Measurements from ENCODE around the gene RET. TPM values are rescaled to one million over a fixed set of nuclear protein-coding genes. Genes with fewer than 3 reads are reported as not detected.

The RET gene
- total RNA-seq, 1 experiment from 2014 or later = 21.4 TPM

DNA sequence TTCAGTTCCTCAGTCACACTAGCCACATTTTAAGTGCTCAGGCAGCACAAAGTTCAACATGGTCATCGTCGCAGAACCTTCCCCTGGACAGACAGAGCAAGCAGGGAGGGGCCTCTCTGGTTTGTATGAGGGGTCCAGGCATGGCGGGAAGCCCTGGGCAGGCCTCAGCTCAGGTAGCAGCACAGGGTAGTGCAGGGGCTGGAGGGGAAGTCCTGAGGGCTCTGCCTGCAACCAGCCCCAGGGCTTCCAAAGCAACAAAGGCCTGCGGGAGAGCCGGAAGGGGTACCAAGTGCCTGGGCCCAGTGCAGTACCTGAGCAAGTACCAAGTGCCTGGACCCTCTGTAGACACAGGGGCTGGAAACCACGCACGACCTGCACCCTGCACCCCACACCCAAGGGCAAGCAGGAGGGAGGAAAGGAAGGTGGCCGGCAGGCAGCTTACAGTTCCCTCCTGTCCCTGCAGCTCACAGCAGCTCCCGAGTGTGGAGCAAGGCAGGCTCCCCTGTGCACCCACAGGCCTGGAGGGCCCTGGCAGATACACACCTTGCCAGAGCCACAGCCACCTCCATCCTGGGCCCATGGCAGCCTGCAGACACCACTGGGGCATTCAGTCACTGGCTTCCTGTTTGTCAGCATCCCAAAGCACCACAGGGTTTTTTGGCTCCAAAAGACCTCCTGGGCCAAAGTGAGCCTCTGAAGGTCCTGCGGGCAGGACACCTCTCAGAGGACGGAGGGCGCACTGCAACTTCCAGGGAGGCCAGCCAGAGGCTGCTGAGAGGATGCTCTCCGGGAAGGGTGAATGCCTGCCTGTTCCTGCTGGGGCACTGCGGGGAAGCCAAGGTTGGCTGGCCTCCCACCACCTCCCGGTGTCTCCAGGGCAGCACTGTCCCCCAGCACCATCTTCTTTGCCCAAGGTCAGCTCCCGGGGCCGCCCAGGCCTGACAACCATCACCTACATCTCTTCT lies 6.5 kb upstream of the RET start:
- CTCF ChIA-PET = interaction anchor here (0.8 to 2.2 kb wide), 6 partner anchors 8 to 203 kb away, joined by 3 to 9 read pairs (median 4); no protein-coding TSS in a partner anchor
- Mint-ChIP-seq H3K36me3 (no peaks in the 10 kb centered on the region), H3K4me1 (peaks cover 7% of the 10 kb centered on the region; the same call in 1 of the 2 replicates), H3K4me3 (no peak overlapping the region), H3K9me3 (no peaks in the 10 kb centered on the region), H3K27me3 (ENCODE audit: low read depth) (peaks cover 7% of the 10 kb centered on the region), H3K27ac (no peak overlapping the region)
- DNase-seq (ENCODE audit: low spot score) (no peak), ATAC-seq (peak; percentile 41)
- POLR2A ChIA-PET = interaction anchor here (0.8 kb wide), 1 partner anchor 275 kb away, joined by 4 read pairs; no protein-coding TSS in a partner anchor
- TF ChIP-seq ZNF423 (CRISPR knock-in tag; IDR thresholded peaks at IDR 0.05) (peak; percentile 54), NFATC4 (CRISPR knock-in tag; IDR thresholded peaks at IDR 0.05) (no peak)

DNA sequence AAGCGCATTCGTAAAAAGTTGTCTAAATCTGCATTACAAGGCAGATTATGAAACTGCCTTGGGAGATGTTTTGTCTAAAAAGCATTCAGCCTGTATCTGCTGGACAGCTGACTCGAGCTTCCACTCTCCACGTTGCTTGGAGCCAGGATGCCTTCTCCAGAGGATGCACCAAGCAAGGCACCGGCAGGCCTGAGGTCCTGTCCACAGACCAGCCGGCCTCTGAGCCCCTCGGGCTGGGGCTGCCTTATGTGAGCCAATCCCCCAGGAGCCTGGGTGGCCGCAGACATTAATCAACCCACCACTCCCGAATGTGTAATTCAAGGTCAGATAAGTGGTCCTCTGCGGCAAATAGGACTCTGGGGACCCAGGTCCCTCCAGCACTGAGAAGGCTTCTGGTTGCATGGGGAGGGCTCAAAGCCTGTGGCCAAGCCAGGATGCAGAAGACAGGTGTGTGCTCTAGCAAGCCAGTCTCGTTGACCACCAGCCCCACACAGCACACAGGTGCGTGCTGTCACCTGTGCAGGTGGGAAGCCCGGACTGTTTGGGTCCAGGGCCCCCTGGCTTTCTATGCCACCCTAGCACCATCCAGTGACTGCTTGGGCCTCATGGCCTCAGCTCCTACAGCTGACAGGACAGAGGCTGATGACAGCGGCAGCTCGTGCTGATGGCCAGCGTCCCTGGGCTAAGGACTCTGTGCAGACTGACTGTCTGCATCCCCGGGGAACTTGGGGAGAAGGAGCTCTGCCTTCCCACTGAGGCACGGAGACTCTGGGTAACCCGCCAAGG lies 4.8 kb upstream of the RET start:
- H3K4me3 Mint-ChIP-seq = no peak overlapping the region
- peaks cover 17% of the 10 kb centered on the region for H3K27me3 Mint-ChIP-seq (ENCODE audit: low read depth)
- H3K27ac Mint-ChIP-seq = no peak overlapping the region
- DNase-seq (ENCODE audit: low spot score) (no peak), ATAC-seq (no peak)
- ChIA-PET POLR2A (no interaction called here), CTCF (interaction anchor here (0.6 kb wide), 1 partner anchor 20 kb away, joined by 4 read pairs; no protein-coding TSS in a partner anchor)
- H3K4me1 Mint-ChIP-seq = peaks cover 11% of the 10 kb centered on the region
- no peaks in the 10 kb centered on the region for H3K9me3 Mint-ChIP-seq
- H3K36me3 Mint-ChIP-seq = no peaks in the 10 kb centered on the region
- TF ChIP-seq ZNF317 (CRISPR knock-in tag; IDR thresholded peaks at IDR 0.05; ENCODE audit: borderline replicate concordance, low read depth) = no peak
- no peak for TF ChIP-seq KAT7 (CRISPR knock-in tag; IDR thresholded peaks at IDR 0.05; ENCODE audit: borderline replicate concordance)
- no peak for TF ChIP-seq ATF6 (CRISPR knock-in tag; IDR thresholded peaks at IDR 0.05)
- TF ChIP-seq IRF1 (CRISPR knock-in tag; IDR thresholded peaks at IDR 0.05) = no peak
- TF ChIP-seq CBFB (CRISPR knock-in tag; IDR thresholded peaks at IDR 0.05; ENCODE audit: low read depth) = no peak
- no peak for TF ChIP-seq ZNF121 (CRISPR knock-in tag; IDR thresholded peaks at IDR 0.05)
- TF ChIP-seq ZMAT4 (CRISPR knock-in tag; IDR thresholded peaks at IDR 0.05) = no peak
- TF ChIP-seq ZNF281 (CRISPR knock-in tag; IDR thresholded peaks at IDR 0.05) = no peak
- TF ChIP-seq ATF2 (CRISPR knock-in tag; IDR thresholded peaks at IDR 0.05; ENCODE audit: borderline replicate concordance, low read depth) = no peak
- TF ChIP-seq, protein P1, sequence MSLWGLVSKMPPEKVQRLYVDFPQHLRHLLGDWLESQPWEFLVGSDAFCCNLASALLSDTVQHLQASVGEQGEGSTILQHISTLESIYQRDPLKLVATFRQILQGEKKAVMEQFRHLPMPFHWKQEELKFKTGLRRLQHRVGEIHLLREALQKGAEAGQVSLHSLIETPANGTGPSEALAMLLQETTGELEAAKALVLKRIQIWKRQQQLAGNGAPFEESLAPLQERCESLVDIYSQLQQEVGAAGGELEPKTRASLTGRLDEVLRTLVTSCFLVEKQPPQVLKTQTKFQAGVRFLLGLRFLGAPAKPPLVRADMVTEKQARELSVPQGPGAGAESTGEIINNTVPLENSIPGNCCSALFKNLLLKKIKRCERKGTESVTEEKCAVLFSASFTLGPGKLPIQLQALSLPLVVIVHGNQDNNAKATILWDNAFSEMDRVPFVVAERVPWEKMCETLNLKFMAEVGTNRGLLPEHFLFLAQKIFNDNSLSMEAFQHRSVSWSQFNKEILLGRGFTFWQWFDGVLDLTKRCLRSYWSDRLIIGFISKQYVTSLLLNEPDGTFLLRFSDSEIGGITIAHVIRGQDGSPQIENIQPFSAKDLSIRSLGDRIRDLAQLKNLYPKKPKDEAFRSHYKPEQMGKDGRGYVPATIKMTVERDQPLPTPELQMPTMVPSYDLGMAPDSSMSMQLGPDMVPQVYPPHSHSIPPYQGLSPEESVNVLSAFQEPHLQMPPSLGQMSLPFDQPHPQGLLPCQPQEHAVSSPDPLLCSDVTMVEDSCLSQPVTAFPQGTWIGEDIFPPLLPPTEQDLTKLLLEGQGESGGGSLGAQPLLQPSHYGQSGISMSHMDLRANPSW (CRISPR knock-in tag; conservative IDR thresholded peaks at IDR 0.05; ENCODE audit: low read depth) = no peak
- no peak for TF ChIP-seq SOX15 (CRISPR knock-in tag; IDR thresholded peaks at IDR 0.05)
